Measurements from ENCODE around the gene KCNJ6.

GRCh38 chr21:37630872-37631271 lies 285.4 kb downstream of the KCNJ6 start:
- no peak for TF ChIP-seq CTCF (IDR thresholded peaks at IDR 0.05)
- no peak for TF ChIP-seq EZH2 (IDR thresholded peaks at IDR 0.05)
